ENCODE results near the gene RPS5. TPM values are rescaled to one million over a fixed set of nuclear protein-coding genes. Genes with fewer than 3 reads are reported as not detected.

Gene RPS5
- total RNA-seq, 1 donor from 2014 or later: 2,403 TPM

GRCh38 chr19:58379246-58379645 lies 7.8 kb upstream of the RPS5 start:
- DNase-seq (ENCODE audit: low read depth): no peak
- Histone ChIP-seq H3K36me3 (ENCODE audit: control insufficient read depth, insufficient read depth, low read length) (no peaks in the 10 kb centered on the region), H3K4me3 (ENCODE audit: low read depth, low read length) (no peak overlapping the region), H3K27me3 (ENCODE audit: control insufficient read depth, insufficient read depth, low read length) (no peaks in the 10 kb centered on the region)
- TF ChIP-seq, protein P1, sequence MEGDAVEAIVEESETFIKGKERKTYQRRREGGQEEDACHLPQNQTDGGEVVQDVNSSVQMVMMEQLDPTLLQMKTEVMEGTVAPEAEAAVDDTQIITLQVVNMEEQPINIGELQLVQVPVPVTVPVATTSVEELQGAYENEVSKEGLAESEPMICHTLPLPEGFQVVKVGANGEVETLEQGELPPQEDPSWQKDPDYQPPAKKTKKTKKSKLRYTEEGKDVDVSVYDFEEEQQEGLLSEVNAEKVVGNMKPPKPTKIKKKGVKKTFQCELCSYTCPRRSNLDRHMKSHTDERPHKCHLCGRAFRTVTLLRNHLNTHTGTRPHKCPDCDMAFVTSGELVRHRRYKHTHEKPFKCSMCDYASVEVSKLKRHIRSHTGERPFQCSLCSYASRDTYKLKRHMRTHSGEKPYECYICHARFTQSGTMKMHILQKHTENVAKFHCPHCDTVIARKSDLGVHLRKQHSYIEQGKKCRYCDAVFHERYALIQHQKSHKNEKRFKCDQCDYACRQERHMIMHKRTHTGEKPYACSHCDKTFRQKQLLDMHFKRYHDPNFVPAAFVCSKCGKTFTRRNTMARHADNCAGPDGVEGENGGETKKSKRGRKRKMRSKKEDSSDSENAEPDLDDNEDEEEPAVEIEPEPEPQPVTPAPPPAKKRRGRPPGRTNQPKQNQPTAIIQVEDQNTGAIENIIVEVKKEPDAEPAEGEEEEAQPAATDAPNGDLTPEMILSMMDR (IDR thresholded peaks at IDR 0.05; ENCODE audit: insufficient read depth, low read length, poor library complexity, severe bottlenecking): no peak

DNA sequence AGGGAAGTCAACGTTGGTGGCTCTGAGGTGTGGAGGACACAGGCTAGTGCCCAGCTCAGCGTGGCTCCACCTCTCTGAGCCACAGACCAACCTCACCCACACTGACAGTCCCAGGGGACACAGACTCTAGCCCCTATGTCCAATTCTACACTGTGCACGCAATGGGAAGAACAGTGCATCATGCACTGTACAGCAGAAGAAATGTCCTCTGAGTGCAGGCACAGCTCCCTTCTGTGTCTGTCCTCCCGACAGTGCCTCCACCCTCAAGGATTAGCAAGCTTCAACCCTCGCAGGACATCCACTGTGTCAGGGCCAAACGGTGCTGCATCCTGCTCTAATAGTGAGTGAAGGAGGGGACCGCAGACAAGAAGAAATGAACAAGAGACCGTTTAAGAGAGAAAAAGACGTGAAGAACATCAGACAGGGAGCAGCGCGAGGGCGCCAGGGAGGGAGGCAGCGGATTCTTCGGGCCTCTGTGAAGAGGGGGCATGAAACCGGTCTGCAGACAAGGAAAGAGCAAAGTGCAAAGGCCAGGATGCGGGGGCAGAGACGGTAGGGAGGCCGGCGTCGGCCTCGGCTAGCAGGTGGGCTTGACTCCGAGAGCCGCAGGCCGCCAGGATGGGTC lies 6.9 kb upstream of the RPS5 start:
- TF ChIP-seq, protein P1 (IDR thresholded peaks at IDR 0.05; ENCODE audit: insufficient read depth, low read length, poor library complexity, severe bottlenecking): no peak
- H3K27me3 ChIP-seq (ENCODE audit: control insufficient read depth, insufficient read depth, low read length): no peaks in the 10 kb centered on the region
- no peaks in the 10 kb centered on the region for H3K36me3 ChIP-seq (ENCODE audit: control insufficient read depth, insufficient read depth, low read length)
- H3K4me3 ChIP-seq (ENCODE audit: low read depth, low read length): peak overlapping the region; percentile 67
- DNase-seq (ENCODE audit: low read depth): no peak

DNA sequence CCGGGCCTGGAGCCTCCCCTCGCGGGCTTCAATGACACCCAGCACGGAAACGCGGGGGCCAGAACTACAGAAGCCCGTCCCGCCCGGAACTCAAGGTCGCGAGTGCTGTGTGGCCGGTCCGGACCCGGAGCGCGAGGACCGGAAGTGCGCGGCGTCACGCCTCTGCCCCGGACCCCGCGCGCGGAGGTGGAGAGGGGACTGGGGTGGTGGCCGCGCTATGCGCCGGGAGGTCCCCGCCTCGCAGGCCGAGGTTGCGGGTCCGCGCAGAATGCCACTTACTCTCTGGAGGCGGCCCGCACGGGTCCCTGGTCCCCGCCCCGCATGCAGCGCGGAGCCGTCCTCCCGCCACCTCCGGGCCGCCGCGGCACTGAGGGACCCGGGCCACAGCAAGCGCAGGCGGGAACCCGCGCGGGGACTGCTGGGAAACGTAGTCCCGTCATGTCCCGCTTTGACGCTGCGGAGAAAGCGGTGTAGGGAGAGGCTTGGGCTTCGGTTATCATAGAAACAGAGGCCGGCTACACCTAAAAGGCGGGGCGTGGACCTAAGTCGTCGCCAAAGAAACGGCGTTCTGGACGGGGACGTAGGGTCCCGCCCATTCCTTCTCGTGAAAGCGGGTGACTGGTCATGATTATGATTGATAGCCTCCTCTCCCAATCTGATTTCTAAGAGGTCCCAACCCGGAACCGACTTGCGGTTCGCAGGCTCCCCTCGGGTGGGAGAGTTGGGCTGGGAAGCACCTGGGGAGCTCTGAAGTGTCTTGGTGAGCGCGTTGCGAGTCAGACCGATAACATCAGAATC lies 6.2 kb upstream of the RPS5 start, which contains the start of gene ZNF837:
TSS of gene ZNF837 (minus strand) at position 369 of the 798 bp plus-strand sequence. CDS start 11,698 bp downstream, outside the sequence.
- TF ChIP-seq, protein P1 (IDR thresholded peaks at IDR 0.05; ENCODE audit: insufficient read depth, low read length, poor library complexity, severe bottlenecking): no peak
- no peaks in the 10 kb centered on the region for H3K27me3 ChIP-seq (ENCODE audit: control insufficient read depth, insufficient read depth, low read length)
- peak within 1 kb of the TSS; percentile 67 for H3K4me3 ChIP-seq (ENCODE audit: low read depth, low read length)
- no peaks in the 10 kb centered on the region for H3K36me3 ChIP-seq (ENCODE audit: control insufficient read depth, insufficient read depth, low read length)
- DNase-seq (ENCODE audit: low read depth): peak; percentile 100

DNA sequence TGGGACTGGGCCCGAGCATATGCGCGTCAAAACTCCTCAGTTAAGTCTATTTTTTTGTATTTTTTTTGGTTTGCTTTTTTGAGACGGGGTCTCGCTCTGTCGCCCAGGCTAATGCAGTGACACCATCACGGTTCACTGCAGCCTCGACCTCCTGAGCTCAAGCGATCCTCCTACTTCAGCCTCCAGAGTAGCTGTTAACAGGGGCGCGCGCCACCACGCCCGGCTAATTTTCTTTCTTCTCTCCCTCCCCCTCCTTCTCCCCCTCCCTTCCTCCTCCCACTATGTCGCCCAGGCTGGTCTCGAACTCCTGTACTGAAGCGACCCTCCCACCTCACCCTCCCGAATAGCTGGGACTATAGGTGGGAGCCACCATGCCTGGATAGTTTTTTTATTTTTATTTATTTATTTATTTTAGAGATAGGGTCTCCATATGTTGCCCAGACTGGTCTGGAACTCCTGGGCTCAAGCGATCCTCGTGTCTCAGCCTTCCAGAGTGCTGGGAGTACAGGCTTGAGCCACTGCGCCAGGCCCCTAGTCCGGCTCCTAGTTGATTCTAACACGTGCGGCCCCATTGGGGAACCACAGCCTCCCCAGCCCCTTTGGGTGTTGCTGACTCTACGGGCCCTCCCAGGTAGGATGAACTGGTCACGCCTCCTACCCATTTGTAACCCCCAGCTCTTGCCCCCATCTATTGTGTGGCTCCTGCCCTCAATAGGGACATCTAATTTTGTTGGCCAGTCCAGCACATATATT lies 5.4 kb upstream of the RPS5 start:
- Histone ChIP-seq H3K36me3 (ENCODE audit: control insufficient read depth, insufficient read depth, low read length) (no peaks in the 10 kb centered on the region), H3K4me3 (ENCODE audit: low read depth, low read length) (peak overlapping the region; percentile 67), H3K27me3 (ENCODE audit: control insufficient read depth, insufficient read depth, low read length) (no peaks in the 10 kb centered on the region)
- TF ChIP-seq, protein P1 (IDR thresholded peaks at IDR 0.05; ENCODE audit: insufficient read depth, low read length, poor library complexity, severe bottlenecking): no peak
- DNase-seq (ENCODE audit: low read depth): no peak

GRCh38 chr19:58382997-58383603 lies 4.0 kb upstream of the RPS5 start:
- no peaks in the 10 kb centered on the region for H3K36me3 ChIP-seq (ENCODE audit: control insufficient read depth, insufficient read depth, low read length)

More at GRCh38 chr19:58382997-58383603, 4.0 kb upstream of the RPS5 start:
- TF ChIP-seq, protein P1 (IDR thresholded peaks at IDR 0.05; ENCODE audit: insufficient read depth, low read length, poor library complexity, severe bottlenecking): no peak
- Histone ChIP-seq H3K4me3 (ENCODE audit: low read depth, low read length) (no peak overlapping the region), H3K27me3 (ENCODE audit: control insufficient read depth, insufficient read depth, low read length) (no peaks in the 10 kb centered on the region)
- no peak for DNase-seq (ENCODE audit: low read depth)

All from kidney epithelial cell (primary cell).